A673 (cell line): ENCODE data around the gene COPRS.

Experiments used
- EZH2 ChIP-seq: fragments of 200-600 bp; sonication (generic); IDR thresholded peaks from 2 replicates; pipeline ENCODE4 v1.6.1; 2017; ENCODE audit warnings: borderline replicate concordance, low read depth, mild to moderate bottlenecking, mixed read lengths, antibody characterized with exemption, low read length; ENCODE audit not compliant: poor library complexity, severe bottlenecking
- TF ChIP-seq, protein P1 (sequence below): fragments of 300-800, 200-600 bp; sonication (generic); conservative IDR thresholded peaks from 2 replicates; pipeline ENCODE4 v1.5.1; 2017; ENCODE audit warnings: low read depth, mild to moderate bottlenecking, antibody characterized with exemption, low read length, moderate library complexity, mixed read lengths

DNA sequence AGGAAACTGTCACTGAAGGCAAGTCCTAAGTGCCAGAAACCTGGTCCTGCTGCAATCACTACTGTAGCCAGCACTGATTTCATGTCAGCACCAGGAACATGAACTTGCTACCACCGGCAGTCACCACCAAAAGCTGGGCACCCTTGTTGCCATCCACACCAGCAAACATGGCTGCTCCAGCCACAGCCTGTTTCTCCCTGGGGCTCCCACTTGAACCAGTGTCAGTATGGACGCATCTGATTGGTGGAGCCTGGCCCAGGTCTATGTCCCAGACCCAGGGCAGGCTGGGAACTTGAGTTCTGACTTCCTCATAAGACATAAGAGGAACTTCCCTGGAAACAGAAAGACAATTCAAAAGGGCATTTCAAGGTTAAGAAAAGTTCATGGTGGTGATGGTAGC is 56.5 kb downstream of the COPRS start:
- TF ChIP-seq, protein P1, sequence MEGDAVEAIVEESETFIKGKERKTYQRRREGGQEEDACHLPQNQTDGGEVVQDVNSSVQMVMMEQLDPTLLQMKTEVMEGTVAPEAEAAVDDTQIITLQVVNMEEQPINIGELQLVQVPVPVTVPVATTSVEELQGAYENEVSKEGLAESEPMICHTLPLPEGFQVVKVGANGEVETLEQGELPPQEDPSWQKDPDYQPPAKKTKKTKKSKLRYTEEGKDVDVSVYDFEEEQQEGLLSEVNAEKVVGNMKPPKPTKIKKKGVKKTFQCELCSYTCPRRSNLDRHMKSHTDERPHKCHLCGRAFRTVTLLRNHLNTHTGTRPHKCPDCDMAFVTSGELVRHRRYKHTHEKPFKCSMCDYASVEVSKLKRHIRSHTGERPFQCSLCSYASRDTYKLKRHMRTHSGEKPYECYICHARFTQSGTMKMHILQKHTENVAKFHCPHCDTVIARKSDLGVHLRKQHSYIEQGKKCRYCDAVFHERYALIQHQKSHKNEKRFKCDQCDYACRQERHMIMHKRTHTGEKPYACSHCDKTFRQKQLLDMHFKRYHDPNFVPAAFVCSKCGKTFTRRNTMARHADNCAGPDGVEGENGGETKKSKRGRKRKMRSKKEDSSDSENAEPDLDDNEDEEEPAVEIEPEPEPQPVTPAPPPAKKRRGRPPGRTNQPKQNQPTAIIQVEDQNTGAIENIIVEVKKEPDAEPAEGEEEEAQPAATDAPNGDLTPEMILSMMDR, result no peak
- no peak for TF ChIP-seq EZH2
